Measurements from ENCODE around the gene KHK.
"Not testable (repeated sequence)": the region's sequence is repeated elsewhere in the genome, so short reads cannot be mapped to it uniquely, and the experiment has no call there.

Gene KHK

GRCh38 chr2:27060323-27060722 is 26.2 kb upstream of the KHK start:
- no peak for DNase-seq

GRCh38 chr2:27065128-27065527 is 21.4 kb upstream of the KHK start:
- DNase-seq: no peak

- DNase-seq: no peak
Observed at GRCh38 chr2:27067385-27067784, 19.2 kb upstream of the KHK start.

- DNase-seq: no peak
Observed at GRCh38 chr2:27069436-27069835, 17.1 kb upstream of the KHK start.

GRCh38 chr2:27069961-27070618 is 16.5 kb upstream of the KHK start:
- no peak for DNase-seq

- no peak for DNase-seq
Observed at GRCh38 chr2:27070653-27071276, 15.8 kb upstream of the KHK start.

- DNase-seq: peak; percentile 91
Observed at GRCh38 chr2:27071277-27071989, 15.1 kb upstream of the KHK start, which contains the start of gene OST4. TSS of gene OST4 (minus strand) at chr2:27071654.

- DNase-seq: peak; percentile 55
Observed at GRCh38 chr2:27071990-27072830, 14.4 kb upstream of the KHK start.

GRCh38 chr2:27072920-27073319 is 13.7 kb upstream of the KHK start:
- no peak for DNase-seq

GRCh38 chr2:27073782-27074181 is 12.8 kb upstream of the KHK start:
- DNase-seq: no peak

- peak; percentile 59 for DNase-seq
Observed at GRCh38 chr2:27074738-27075565, 11.6 kb upstream of the KHK start.

GRCh38 chr2:27075566-27075871 is 11.1 kb upstream of the KHK start:
- not testable (repeated sequence) for DNase-seq

GRCh38 chr2:27076323-27076722 is 10.2 kb upstream of the KHK start:
- DNase-seq: no peak

- no peak for DNase-seq
Observed at GRCh38 chr2:27077231-27077630, 9.3 kb upstream of the KHK start.

GRCh38 chr2:27078267-27079194 is 8.0 kb upstream of the KHK start, which contains the start of gene EMILIN1:
TSS of gene EMILIN1 (plus strand) at chr2:27078615. CDS start at chr2:27079066, 451 bp downstream.
- DNase-seq: no peak

- DNase-seq: no peak
Observed at GRCh38 chr2:27079233-27080139, 7.1 kb upstream of the KHK start.

- no peak for DNase-seq
Observed at GRCh38 chr2:27080140-27080469, 6.5 kb upstream of the KHK start.

- no peak for DNase-seq
Observed at GRCh38 chr2:27080603-27080936, 6.0 kb upstream of the KHK start.

- DNase-seq: no peak
Observed at GRCh38 chr2:27081984-27082772, 4.4 kb upstream of the KHK start.

Data from CD4-positive, alpha-beta T cell treated with Interleukin-21 for 1 hour (primary cell).